ENCODE measurements around the gene PPIL6. TPM values are rescaled to one million over a fixed set of nuclear protein-coding genes. Genes with fewer than 3 reads are reported as not detected.

PPIL6 gene
- total RNA-seq, 1 experiment from 2014 or later, result 0.29 TPM

GRCh38 chr6:109429496-109429895 lies 10.9 kb downstream of the PPIL6 start:
- Histone ChIP-seq H3K36me3 (no peaks in the 10 kb centered on the region), H3K4me3 (no peak overlapping the region), H3K4me1 (replicated peaks) (peaks cover 7% of the 10 kb centered on the region; the same call in 1 of the 2 replicates), H3K27ac (no peak overlapping the region), H3K27me3 (replicated peaks) (no peaks in the 10 kb centered on the region), H3K9me3 (replicated peaks) (no peaks in the 10 kb centered on the region)
- DNase-seq (ENCODE audit: low read depth in 1 of 2, low spot score in 2 of 2), result no peak

- H3K36me3 ChIP-seq, result no peaks in the 10 kb centered on the region
- H3K27ac ChIP-seq, result no peak overlapping the region
- DNase-seq (ENCODE audit: low read depth in 1 of 2, low spot score in 2 of 2), result no peak
- H3K4me3 ChIP-seq, result no peak overlapping the region
- H3K4me1 ChIP-seq (replicated peaks), result peaks cover 7% of the 10 kb centered on the region; the same call in 1 of the 2 replicates
- H3K27me3 ChIP-seq (replicated peaks), result no peaks in the 10 kb centered on the region
- H3K9me3 ChIP-seq (replicated peaks), result no peaks in the 10 kb centered on the region
Measured at GRCh38 chr6:109428889-109429477, 11.4 kb downstream of the PPIL6 start.

- Histone ChIP-seq H3K4me1 (replicated peaks) (peaks cover 7% of the 10 kb centered on the region; the same call in 1 of the 2 replicates), H3K9me3 (replicated peaks) (no peaks in the 10 kb centered on the region), H3K27ac (no peak overlapping the region), H3K36me3 (no peaks in the 10 kb centered on the region), H3K27me3 (replicated peaks) (no peaks in the 10 kb centered on the region), H3K4me3 (no peak overlapping the region)
- no peak for DNase-seq (ENCODE audit: low read depth in 1 of 2, low spot score in 2 of 2)
Measured at GRCh38 chr6:109424946-109425345, 15.5 kb downstream of the PPIL6 start.

- DNase-seq (ENCODE audit: low read depth in 1 of 2, low spot score in 2 of 2), result no peak
- Histone ChIP-seq H3K9me3 (replicated peaks) (no peaks in the 10 kb centered on the region), H3K4me1 (replicated peaks) (no peaks in the 10 kb centered on the region), H3K4me3 (no peak overlapping the region), H3K27ac (no peak overlapping the region), H3K36me3 (no peaks in the 10 kb centered on the region), H3K27me3 (replicated peaks) (no peaks in the 10 kb centered on the region)
Measured at GRCh38 chr6:109421184-109421583, 19.2 kb downstream of the PPIL6 start.

GRCh38 chr6:109420751-109421150 lies 19.7 kb downstream of the PPIL6 start:
- no peak overlapping the region for H3K4me3 ChIP-seq
- H3K36me3 ChIP-seq, result no peaks in the 10 kb centered on the region
- no peaks in the 10 kb centered on the region for H3K27me3 ChIP-seq (replicated peaks)
- H3K27ac ChIP-seq, result no peak overlapping the region
- H3K9me3 ChIP-seq (replicated peaks), result no peaks in the 10 kb centered on the region
- no peaks in the 10 kb centered on the region for H3K4me1 ChIP-seq (replicated peaks)
- no peak for DNase-seq (ENCODE audit: low read depth in 1 of 2, low spot score in 2 of 2)

GRCh38 chr6:109417646-109418045 lies 22.8 kb downstream of the PPIL6 start:
- no peaks in the 10 kb centered on the region for H3K9me3 ChIP-seq (replicated peaks)
- H3K27me3 ChIP-seq (replicated peaks), result no peaks in the 10 kb centered on the region
- no peaks in the 10 kb centered on the region for H3K4me1 ChIP-seq (replicated peaks)
- H3K27ac ChIP-seq, result no peak overlapping the region
- H3K36me3 ChIP-seq, result no peaks in the 10 kb centered on the region
- no peak for DNase-seq (ENCODE audit: low read depth in 1 of 2, low spot score in 2 of 2)
- no peak overlapping the region for H3K4me3 ChIP-seq

- Histone ChIP-seq H3K36me3 (no peaks in the 10 kb centered on the region), H3K4me1 (replicated peaks) (no peaks in the 10 kb centered on the region), H3K4me3 (no peak overlapping the region), H3K27ac (no peak overlapping the region), H3K9me3 (replicated peaks) (no peaks in the 10 kb centered on the region), H3K27me3 (replicated peaks) (peaks cover 6% of the 10 kb centered on the region; the same call in 1 of the 2 replicates)
- DNase-seq (ENCODE audit: low read depth in 1 of 2, low spot score in 2 of 2), result no peak
Measured at GRCh38 chr6:109411034-109411433, 29.4 kb downstream of the PPIL6 start.

GRCh38 chr6:109406196-109406595 lies 34.2 kb downstream of the PPIL6 start:
- no peaks in the 10 kb centered on the region for H3K9me3 ChIP-seq (replicated peaks)
- H3K36me3 ChIP-seq, result no peaks in the 10 kb centered on the region
- no peak overlapping the region for H3K4me3 ChIP-seq
- no peak for DNase-seq (ENCODE audit: low read depth in 1 of 2, low spot score in 2 of 2)
- no peak overlapping the region for H3K27ac ChIP-seq
- H3K4me1 ChIP-seq (replicated peaks), result no peaks in the 10 kb centered on the region
- H3K27me3 ChIP-seq (replicated peaks), result peaks cover 13% of the 10 kb centered on the region

GRCh38 chr6:109397020-109397419 lies 43.4 kb downstream of the PPIL6 start:
- no peak for DNase-seq (ENCODE audit: low read depth in 1 of 2, low spot score in 2 of 2)
- Histone ChIP-seq H3K27ac (no peak overlapping the region), H3K36me3 (no peaks in the 10 kb centered on the region), H3K9me3 (replicated peaks) (no peaks in the 10 kb centered on the region), H3K4me3 (no peak overlapping the region), H3K27me3 (replicated peaks) (no peaks in the 10 kb centered on the region), H3K4me1 (replicated peaks) (no peaks in the 10 kb centered on the region)

- H3K4me1 ChIP-seq (replicated peaks), result no peaks in the 10 kb centered on the region
- H3K36me3 ChIP-seq, result no peaks in the 10 kb centered on the region
- no peak overlapping the region for H3K27ac ChIP-seq
- DNase-seq (ENCODE audit: low read depth in 1 of 2, low spot score in 2 of 2), result no peak
- H3K9me3 ChIP-seq (replicated peaks), result no peaks in the 10 kb centered on the region
- H3K27me3 ChIP-seq (replicated peaks), result no peaks in the 10 kb centered on the region
- no peak overlapping the region for H3K4me3 ChIP-seq
Measured at GRCh38 chr6:109396046-109396718, 44.2 kb downstream of the PPIL6 start.

- no peaks in the 10 kb centered on the region for H3K9me3 ChIP-seq (replicated peaks)
- H3K27me3 ChIP-seq (replicated peaks), result no peaks in the 10 kb centered on the region
- H3K36me3 ChIP-seq, result no peaks in the 10 kb centered on the region
- H3K4me3 ChIP-seq, result no peak overlapping the region
- DNase-seq (ENCODE audit: low read depth in 1 of 2, low spot score in 2 of 2), result no peak
- H3K4me1 ChIP-seq (replicated peaks), result no peaks in the 10 kb centered on the region
- H3K27ac ChIP-seq, result no peak overlapping the region
Measured at GRCh38 chr6:109393886-109394281, 46.5 kb downstream of the PPIL6 start.

GRCh38 chr6:109393157-109393885 lies 47.1 kb downstream of the PPIL6 start:
- H3K9me3 ChIP-seq (replicated peaks), result no peaks in the 10 kb centered on the region
- no peaks in the 10 kb centered on the region for H3K4me1 ChIP-seq (replicated peaks)
- no peaks in the 10 kb centered on the region for H3K27me3 ChIP-seq (replicated peaks)
- no peak for DNase-seq (ENCODE audit: low read depth in 1 of 2, low spot score in 2 of 2)
- no peak overlapping the region for H3K4me3 ChIP-seq
- H3K27ac ChIP-seq, result no peak overlapping the region
- no peaks in the 10 kb centered on the region for H3K36me3 ChIP-seq

- Histone ChIP-seq H3K4me1 (replicated peaks) (peaks cover 2% of the 10 kb centered on the region), H3K4me3 (no peak overlapping the region), H3K36me3 (no peaks in the 10 kb centered on the region), H3K27ac (no peak overlapping the region), H3K27me3 (replicated peaks) (no peaks in the 10 kb centered on the region), H3K9me3 (replicated peaks) (no peaks in the 10 kb centered on the region)
- DNase-seq (ENCODE audit: low read depth in 1 of 2, low spot score in 2 of 2), result no peak
Measured at GRCh38 chr6:109389650-109390274, 50.7 kb downstream of the PPIL6 start.

GRCh38 chr6:109388265-109388664 lies 52.2 kb downstream of the PPIL6 start:
- H3K27ac ChIP-seq, result no peak overlapping the region
- no peak for DNase-seq (ENCODE audit: low read depth in 1 of 2, low spot score in 2 of 2)
- H3K4me1 ChIP-seq (replicated peaks), result peaks cover 16% of the 10 kb centered on the region
- H3K27me3 ChIP-seq (replicated peaks), result no peaks in the 10 kb centered on the region
- H3K36me3 ChIP-seq, result no peaks in the 10 kb centered on the region
- H3K9me3 ChIP-seq (replicated peaks), result no peaks in the 10 kb centered on the region
- H3K4me3 ChIP-seq, result no peak overlapping the region

All from SJSA1 (cell line).